Transverse colon (tissue), 4 donors: Measurements from ENCODE around the gene IQGAP1.

Source experiments
- EP300 ChIP-seq: sonication (generic); formaldehyde crosslinking; IDR thresholded peaks from one replicate; pipeline ENCODE4 v1.6.1; 2017; ENCODE audit warnings: antibody characterized with exemption, low read depth
- POLR2A ChIP-seq: fragments of 450-650 bp; IDR thresholded peaks from one replicate; pipeline ENCODE4 v1.6.1; 2016; ENCODE audit warnings: antibody characterized with exemption, mild to moderate bottlenecking, moderate library complexity
- POLR2AphosphoS5 ChIP-seq, 3 donors: sonication (generic); formaldehyde crosslinking; IDR thresholded peaks; one replicate each; pipeline ENCODE4 v1.6.1; 2016; ENCODE audit warnings: antibody characterized with exemption in 3 of 3
- TF ChIP-seq, protein P1 (sequence below), 5 experiments: fragments of 200-600 bp in 3 of 5; fragments of 450-650 bp in 2 of 5; sonication (generic) in 3 of 5; IDR thresholded peaks; 1 replicate in 2 of 5; 2 replicates in 3 of 5; pipeline ENCODE4 v1.5.1; 2016 to 2017; ENCODE audit warnings: antibody characterized with exemption in 5 of 5, inconsistent platforms in 3 of 5, mild to moderate bottlenecking in 2 of 5, moderate library complexity in 1 of 5

DNA sequence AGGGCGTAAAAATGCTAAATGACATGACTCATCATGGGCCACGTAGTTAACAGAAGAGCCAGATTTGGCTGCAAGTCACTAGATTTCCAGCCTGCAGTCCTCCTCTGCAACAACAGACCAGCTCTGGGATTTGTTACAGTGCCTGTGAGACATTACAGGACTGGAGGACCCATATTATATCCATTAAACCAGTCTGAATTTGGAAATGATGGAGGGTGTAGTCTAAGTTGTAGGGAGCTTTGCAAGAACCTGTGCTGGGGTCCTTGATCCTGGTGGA is 25.2 kb upstream of the IQGAP1 start:
- TF ChIP-seq, protein P1, sequence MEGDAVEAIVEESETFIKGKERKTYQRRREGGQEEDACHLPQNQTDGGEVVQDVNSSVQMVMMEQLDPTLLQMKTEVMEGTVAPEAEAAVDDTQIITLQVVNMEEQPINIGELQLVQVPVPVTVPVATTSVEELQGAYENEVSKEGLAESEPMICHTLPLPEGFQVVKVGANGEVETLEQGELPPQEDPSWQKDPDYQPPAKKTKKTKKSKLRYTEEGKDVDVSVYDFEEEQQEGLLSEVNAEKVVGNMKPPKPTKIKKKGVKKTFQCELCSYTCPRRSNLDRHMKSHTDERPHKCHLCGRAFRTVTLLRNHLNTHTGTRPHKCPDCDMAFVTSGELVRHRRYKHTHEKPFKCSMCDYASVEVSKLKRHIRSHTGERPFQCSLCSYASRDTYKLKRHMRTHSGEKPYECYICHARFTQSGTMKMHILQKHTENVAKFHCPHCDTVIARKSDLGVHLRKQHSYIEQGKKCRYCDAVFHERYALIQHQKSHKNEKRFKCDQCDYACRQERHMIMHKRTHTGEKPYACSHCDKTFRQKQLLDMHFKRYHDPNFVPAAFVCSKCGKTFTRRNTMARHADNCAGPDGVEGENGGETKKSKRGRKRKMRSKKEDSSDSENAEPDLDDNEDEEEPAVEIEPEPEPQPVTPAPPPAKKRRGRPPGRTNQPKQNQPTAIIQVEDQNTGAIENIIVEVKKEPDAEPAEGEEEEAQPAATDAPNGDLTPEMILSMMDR (IDR thresholded peaks at IDR 0.05), result no peak
- TF ChIP-seq EP300 (no peak), POLR2A (no peak), POLR2AphosphoS5 (IDR thresholded peaks at IDR 0.05) (peak in 1 of 3 donors; percentile 50)
